ENCODE measurements around the gene PIP5K1C. TPM values are rescaled to one million over a fixed set of nuclear protein-coding genes. Genes with fewer than 3 reads are reported as not detected.

The PIP5K1C gene
- total RNA-seq, 2 donors from 2014 or later, result 31.3 to 45.8 TPM

DNA sequence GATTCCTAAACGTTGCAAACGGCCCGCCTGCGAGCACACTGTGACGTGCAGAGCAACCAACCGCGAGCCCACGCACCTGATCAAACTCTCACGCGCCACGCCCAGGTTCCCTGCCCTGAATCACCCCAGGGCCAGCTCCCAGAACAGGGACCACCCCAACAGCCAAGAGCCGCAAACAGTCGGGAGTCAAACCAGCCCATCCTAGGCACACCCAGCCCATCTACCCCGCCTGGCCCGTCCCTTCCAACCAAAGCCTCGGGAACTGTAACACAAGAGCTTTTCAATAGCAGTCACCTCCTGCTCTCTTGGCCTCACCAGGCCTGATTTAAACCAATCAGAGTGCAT, 8.9 kb downstream of the PIP5K1C start:
- no peak overlapping the region for H3K27ac ChIP-seq
- TF ChIP-seq, protein P1, sequence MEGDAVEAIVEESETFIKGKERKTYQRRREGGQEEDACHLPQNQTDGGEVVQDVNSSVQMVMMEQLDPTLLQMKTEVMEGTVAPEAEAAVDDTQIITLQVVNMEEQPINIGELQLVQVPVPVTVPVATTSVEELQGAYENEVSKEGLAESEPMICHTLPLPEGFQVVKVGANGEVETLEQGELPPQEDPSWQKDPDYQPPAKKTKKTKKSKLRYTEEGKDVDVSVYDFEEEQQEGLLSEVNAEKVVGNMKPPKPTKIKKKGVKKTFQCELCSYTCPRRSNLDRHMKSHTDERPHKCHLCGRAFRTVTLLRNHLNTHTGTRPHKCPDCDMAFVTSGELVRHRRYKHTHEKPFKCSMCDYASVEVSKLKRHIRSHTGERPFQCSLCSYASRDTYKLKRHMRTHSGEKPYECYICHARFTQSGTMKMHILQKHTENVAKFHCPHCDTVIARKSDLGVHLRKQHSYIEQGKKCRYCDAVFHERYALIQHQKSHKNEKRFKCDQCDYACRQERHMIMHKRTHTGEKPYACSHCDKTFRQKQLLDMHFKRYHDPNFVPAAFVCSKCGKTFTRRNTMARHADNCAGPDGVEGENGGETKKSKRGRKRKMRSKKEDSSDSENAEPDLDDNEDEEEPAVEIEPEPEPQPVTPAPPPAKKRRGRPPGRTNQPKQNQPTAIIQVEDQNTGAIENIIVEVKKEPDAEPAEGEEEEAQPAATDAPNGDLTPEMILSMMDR (IDR thresholded peaks at IDR 0.05), result no peak
- no peaks in the 10 kb centered on the region for H3K27me3 ChIP-seq
- DNase-seq (ENCODE audit: low spot score), result no peak
- H3K4me3 ChIP-seq, result no peak overlapping the region
- no peaks in the 10 kb centered on the region for H3K9me3 ChIP-seq
- peaks cover 0 to 38% of the 10 kb centered on the region in 2 donors for H3K4me1 ChIP-seq
- H3K36me3 ChIP-seq, result peaks cover 11% of the 10 kb centered on the region

DNA sequence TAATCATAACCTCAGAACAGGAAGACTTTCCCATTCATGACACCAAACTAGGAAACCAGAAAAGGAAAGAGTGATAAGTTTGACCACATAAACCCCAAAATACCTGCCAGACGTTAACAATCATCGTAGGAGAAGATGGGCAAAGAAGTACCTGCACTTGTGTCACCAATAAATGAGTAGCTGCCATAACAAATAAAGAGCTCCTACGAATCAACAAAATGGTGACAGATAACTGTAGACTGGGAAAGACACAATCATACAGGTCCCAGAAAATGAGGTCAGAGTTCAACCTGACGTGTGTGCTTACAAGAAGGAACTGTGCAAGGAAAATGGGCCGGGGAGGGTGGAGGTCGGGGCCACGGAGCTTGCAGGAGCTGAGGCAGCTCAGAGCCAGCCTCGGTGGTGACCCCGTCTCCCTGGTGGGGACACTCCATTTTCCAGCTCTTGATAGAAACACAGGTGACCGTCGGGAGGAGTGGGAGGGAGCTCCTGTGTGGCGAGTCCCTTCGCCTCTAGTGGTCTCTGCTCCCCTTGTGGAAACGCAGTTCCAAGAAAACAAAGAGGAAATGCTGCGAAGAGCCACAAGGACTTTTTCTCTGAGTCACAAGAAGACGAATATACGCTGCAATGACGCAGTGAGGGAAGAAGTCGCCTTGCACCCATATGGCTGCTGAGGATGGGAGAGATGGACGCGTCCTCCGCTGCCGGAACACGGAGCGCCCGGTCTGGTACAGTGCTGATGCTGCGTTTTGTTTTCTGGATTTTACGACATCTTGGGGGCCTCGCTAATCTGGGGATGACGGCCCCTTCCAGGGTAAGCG, 9.5 kb downstream of the PIP5K1C start:
- H3K27me3 ChIP-seq, result no peaks in the 10 kb centered on the region
- H3K4me1 ChIP-seq, result peaks cover 0 to 38% of the 10 kb centered on the region in 2 donors
- TF ChIP-seq, protein P1 (IDR thresholded peaks at IDR 0.05), result no peak
- peaks cover 11% of the 10 kb centered on the region for H3K36me3 ChIP-seq
- no peak overlapping the region for H3K4me3 ChIP-seq
- no peaks in the 10 kb centered on the region for H3K9me3 ChIP-seq
- DNase-seq (ENCODE audit: low spot score), result no peak
- H3K27ac ChIP-seq, result no peak overlapping the region

DNA sequence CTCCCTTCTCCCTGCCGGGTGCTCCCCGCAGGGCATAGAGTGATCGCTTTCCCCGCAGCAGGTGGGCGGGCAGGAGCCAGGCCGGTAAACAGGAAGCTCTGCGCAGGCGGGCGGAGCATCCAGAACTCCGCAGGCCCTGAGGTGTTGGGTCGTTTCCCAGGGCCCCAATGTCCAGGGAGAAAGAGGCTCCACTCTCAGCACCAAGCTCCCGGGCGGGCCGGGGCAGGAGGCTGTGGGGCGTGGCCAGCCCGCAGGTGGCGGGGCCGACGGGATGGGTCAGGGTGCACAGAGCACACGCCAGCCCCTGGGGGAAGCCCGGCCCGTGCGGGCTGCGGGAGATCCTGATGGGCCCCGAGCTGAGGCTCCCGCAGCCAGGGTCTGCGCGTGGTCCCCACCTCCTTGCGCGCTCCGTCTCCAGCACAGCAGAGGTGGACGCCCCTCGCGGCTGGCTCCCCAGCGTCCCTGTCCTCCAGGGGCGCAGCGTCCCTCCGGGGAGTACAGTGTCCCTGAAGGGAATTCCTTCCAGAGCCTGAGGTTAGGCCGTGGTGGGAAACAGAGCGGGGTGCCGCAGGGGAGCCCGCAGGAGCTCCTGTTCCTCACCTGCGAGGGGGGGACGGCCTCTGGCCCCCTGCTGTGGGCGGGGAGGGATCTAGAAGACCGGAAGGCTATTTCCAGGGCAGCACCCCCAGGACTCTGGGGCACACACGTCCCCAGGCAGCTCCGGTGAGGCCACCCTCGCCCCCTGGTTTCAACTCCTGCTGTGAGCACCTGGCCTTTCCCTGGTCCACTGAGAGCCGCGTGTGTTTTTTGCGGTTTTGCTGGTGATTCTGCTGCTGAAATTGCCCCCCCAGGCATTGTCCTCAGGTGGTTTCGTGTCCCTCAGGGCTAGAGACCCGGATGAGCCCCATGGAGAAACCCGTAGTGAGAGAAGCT, 12.2 kb downstream of the PIP5K1C start:
- TF ChIP-seq, protein P1 (IDR thresholded peaks at IDR 0.05), result no peak
- peaks cover 0 to 6% of the 10 kb centered on the region in 2 donors for H3K9me3 ChIP-seq
- H3K4me3 ChIP-seq, result no peak overlapping the region
- H3K27ac ChIP-seq, result peak overlapping the region; percentile 11 to 63
- peaks cover 0 to 39% of the 10 kb centered on the region in 2 donors for H3K4me1 ChIP-seq
- DNase-seq (ENCODE audit: low spot score), result no peak
- peaks cover 7% of the 10 kb centered on the region for H3K36me3 ChIP-seq
- no peaks in the 10 kb centered on the region for H3K27me3 ChIP-seq

DNA sequence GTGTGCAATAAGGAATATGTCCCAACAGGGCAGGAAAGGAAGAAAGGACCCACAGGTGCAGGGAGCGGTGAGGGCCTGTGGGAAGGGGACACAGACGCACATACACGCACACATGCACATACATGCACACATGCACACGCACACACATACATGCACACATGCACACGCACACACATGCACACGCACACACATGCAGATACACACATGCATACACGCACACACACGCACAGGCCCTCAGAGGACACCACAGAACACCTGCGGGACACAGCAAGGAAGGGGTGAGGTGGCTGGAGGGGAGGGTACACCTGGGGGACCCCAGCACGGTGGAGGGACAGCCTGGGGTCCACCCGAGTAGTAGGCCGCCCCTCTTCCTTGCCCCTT, 12.9 kb downstream of the PIP5K1C start:
- Histone ChIP-seq H3K9me3 (peaks cover 0 to 6% of the 10 kb centered on the region in 2 donors), H3K4me1 (peaks cover 0 to 39% of the 10 kb centered on the region in 2 donors), H3K36me3 (peaks cover 7% of the 10 kb centered on the region), H3K27ac (no peak overlapping the region), H3K27me3 (no peaks in the 10 kb centered on the region), H3K4me3 (no peak overlapping the region)
- TF ChIP-seq, protein P1 (IDR thresholded peaks at IDR 0.05), result no peak
- no peak for DNase-seq (ENCODE audit: low spot score)

DNA sequence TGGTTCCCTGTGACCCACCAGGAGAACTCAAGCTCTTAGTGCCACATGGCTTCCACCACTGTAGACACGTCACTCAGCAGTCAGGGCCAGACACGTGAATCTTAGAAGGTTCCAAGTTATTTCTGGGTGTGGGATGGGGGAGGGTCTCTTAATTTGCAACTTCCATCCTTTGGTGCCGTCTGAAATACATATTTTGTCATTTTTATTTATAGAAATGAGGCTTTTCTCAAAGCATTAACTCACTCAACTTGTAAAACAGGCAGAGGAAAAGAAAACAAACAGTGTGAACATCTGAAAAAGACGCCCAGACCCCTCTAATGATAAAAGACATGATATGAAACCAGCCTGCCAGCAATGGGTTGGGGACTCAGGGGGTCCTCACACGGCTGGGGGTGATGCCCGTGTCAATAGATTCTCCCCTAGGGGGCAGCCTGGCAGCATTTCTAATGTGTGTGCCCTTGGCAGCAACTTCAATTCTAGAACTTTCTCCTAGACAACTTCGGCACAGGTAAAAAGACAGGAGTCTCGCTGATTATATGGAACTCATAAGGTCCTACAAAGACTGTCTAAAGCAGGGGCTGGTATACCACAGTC, 15.4 kb downstream of the PIP5K1C start:
- no peak overlapping the region for H3K4me3 ChIP-seq
- H3K36me3 ChIP-seq, result peaks cover 12% of the 10 kb centered on the region
- H3K27ac ChIP-seq, result peak overlapping the region in 1 of 2 donors; percentile 79
- TF ChIP-seq, protein P1 (IDR thresholded peaks at IDR 0.05), result no peak
- peaks cover 0 to 34% of the 10 kb centered on the region in 2 donors for H3K4me1 ChIP-seq
- DNase-seq (ENCODE audit: low spot score), result no peak
- no peaks in the 10 kb centered on the region for H3K27me3 ChIP-seq
- H3K9me3 ChIP-seq, result peaks cover 0 to 6% of the 10 kb centered on the region in 2 donors

Data from right atrium auricular region (tissue), 2 donors.